ENCODE measurements around the gene MPG. TPM values are rescaled to one million over a fixed set of nuclear protein-coding genes. Genes with fewer than 3 reads are reported as not detected.

MPG gene
- total and polyA plus RNA-seq, 2 of the 8 experiments (the other 6 are each of a cell fraction or from before 2014, with no cell fraction given), result 37.6 to 83.7 TPM

GRCh38 chr16:65745-66144 is 12.3 kb upstream of the MPG start:
- Histone ChIP-seq H3K79me2 (ENCODE audit: control insufficient read depth in 1 of 2, insufficient read depth in 2 of 2, low read length in 2 of 2) (peaks cover 0 to 10% of the 10 kb centered on the region in 2 experiments; a peak in 1 of 4 replicates), H2AK5ac (ENCODE audit: low read depth, low read length) (no peak overlapping the region), H3K9ac (replicated peaks in 1 of 4; ENCODE audit: extremely low read depth in 1 of 4, low read depth in 3 of 4, low read length in 3 of 4) (0 out of 7 replicates have a peak overlapping the region, but pooled peaks of 1 of the 4 experiments have one; percentile 11), H2BK20ac (ENCODE audit: low read length) (no peak overlapping the region), H3K23ac (ENCODE audit: insufficient read length) (no peak overlapping the region), H3K4me2 (ENCODE audit: insufficient read depth in 1 of 2, low read depth in 2 of 2, low read length in 2 of 2) (no peak overlapping the region), H2AFZ (ENCODE audit: low read length) (no peak overlapping the region), H3K36me3 (ENCODE audit: control insufficient read depth in 2 of 4, insufficient read depth in 4 of 4, low read length in 3 of 4) (peaks cover 2 to 22% (median 6%) of the 10 kb centered on the region in 4 experiments; a peak in 5 of 8 replicates), H3K27ac (ENCODE audit: low read depth, low read length) (no peak overlapping the region), H3K18ac (ENCODE audit: extremely low read depth, low read length) (no peak overlapping the region), H3K9me3 (ENCODE audit: insufficient read depth in 2 of 2, low read depth in 1 of 2, low read length in 1 of 2) (no peaks in the 10 kb centered on the region), H4K20me1 (replicated peaks in 1 of 2; ENCODE audit: control insufficient read depth in 1 of 2, insufficient read depth in 2 of 2, low read length in 2 of 2) (peaks cover 13 to 28% of the 10 kb centered on the region in 2 experiments), H3K23me2 (ENCODE audit: low read depth, low read length) (no peaks in the 10 kb centered on the region; the same call in 1 of the 2 replicates), H3K27me3 (replicated peaks in 1 of 4; ENCODE audit: control insufficient read depth in 3 of 4, extremely low read depth in 1 of 4, insufficient read depth in 3 of 4, low read length in 3 of 4) (no peaks in the 10 kb centered on the region), H2BK15ac (ENCODE audit: low read length) (no peak overlapping the region), H2BK120ac (replicated peaks; ENCODE audit: low read depth, low read length) (no peak overlapping the region), H3K4ac (replicated peaks; ENCODE audit: insufficient read length, low read depth, low read length) (no peak overlapping the region), H3K14ac (ENCODE audit: insufficient read length) (no peak overlapping the region), H2BK5ac (ENCODE audit: low read depth, low read length) (no peak overlapping the region), H3K4me3 (ENCODE audit: extremely low read depth in 1 of 4, insufficient read depth in 2 of 4, low read depth in 3 of 4, low read length in 4 of 4) (no peak overlapping the region), H4K91ac (replicated peaks; ENCODE audit: insufficient read length, low read length) (no peak overlapping the region), H4K5ac (ENCODE audit: insufficient read length, low read depth, low read length) (no peak overlapping the region), H2BK12ac (ENCODE audit: low read depth, low read length) (no peak overlapping the region), H3K4me1 (replicated peaks in 1 of 4; ENCODE audit: control insufficient read depth in 3 of 4, insufficient read depth in 4 of 4, low read length in 3 of 4) (peaks cover 0 to 15% (median 4%) of the 10 kb centered on the region in 4 experiments; a peak in 6 of 7 replicates), H3K56ac (replicated peaks; ENCODE audit: insufficient read length, low read depth, low read length) (no peak overlapping the region), H4K8ac (ENCODE audit: extremely low read depth, insufficient read depth, low read length) (no peak overlapping the region; the same call in none of the 2 replicates), H3K79me1 (ENCODE audit: low read depth, low read length) (peaks cover 3% of the 10 kb centered on the region; the same call in 1 of the 2 replicates)
- peak in 1 of 2 experiments; percentile 98 for DNase-seq (ENCODE audit: low read depth in 1 of 2, low spot score in 2 of 2)
- 37% methylated on average over 17 of the region's 17 CpGs; no CpG with 5 or more reads in 1 of the 2 experiments for WGBS, 2 experiments (ENCODE audit: extremely low coverage in 1 of 2, insufficient coverage in 1 of 2, insufficient read length in 1 of 2, insufficient replicate concordance in 2 of 2, low coverage in 1 of 2, low lambda C conversion rate in 2 of 2, missing lambda C conversion rate in 1 of 2)
- FAIRE-seq, result no peak
- ChIA-PET POLR2A (ENCODE audit: partially characterized antibody) (interaction anchor here (1.0 to 16.6 kb wide), 8 partner anchors 9 to 116 kb away, joined by 3 to 153 read pairs (median 4); partner anchors contain the start of genes POLR3K and SNRNP25), CTCF (ENCODE audit: partially characterized antibody) (interaction anchor here (0.6 to 21.2 kb wide), 29 partner anchors 8 to 296 kb away, joined by 3 to 856 read pairs (median 4); partner anchors contain the start of genes FAM234A, HBQ1, LUC7L and MPG)
- TF ChIP-seq KDM1A (IDR thresholded peaks at IDR 0.05; ENCODE audit: borderline replicate concordance, low read length), result no peak
- TF ChIP-seq HDAC2 (IDR thresholded peaks at IDR 0.05; ENCODE audit: borderline replicate concordance in 1 of 2, low read depth in 2 of 2, low read length in 2 of 2), result no peak
- 0 out of 4 replicates have a peak, but pooled peaks of 1 of the 2 experiments have one; percentile 35 for TF ChIP-seq SIN3A (conservative IDR thresholded peaks at IDR 0.05 in 1 of 2, IDR thresholded peaks at IDR 0.05 in 1 of 2; ENCODE audit: low read depth in 1 of 2, low read length in 2 of 2)
- peak; percentile 99 to 100 for TF ChIP-seq RAD21 (IDR thresholded peaks at IDR 0.05 in 1 of 2, conservative IDR thresholded peaks at IDR 0.05 in 1 of 2; ENCODE audit: low read depth in 2 of 2, low read length in 2 of 2)
- peak; percentile 51; the same call in 1 of the 2 replicates for TF ChIP-seq CREB1 (IDR thresholded peaks at IDR 0.05)
- peak; percentile 77; the same call in 1 of the 2 replicates for TF ChIP-seq GABPA (IDR thresholded peaks at IDR 0.05; ENCODE audit: borderline replicate concordance, insufficient read depth, low read length)
- no peak for TF ChIP-seq NRF1 (IDR thresholded peaks at IDR 0.05; ENCODE audit: low read depth, low read length)
- TF ChIP-seq TEAD4 (IDR thresholded peaks at IDR 0.05; ENCODE audit: low read depth, low read length), result no peak
- no peak for TF ChIP-seq CEBPB (IDR thresholded peaks at IDR 0.05; ENCODE audit: low read depth, low read length)
- no peak for TF ChIP-seq POLR2AphosphoS5 (IDR thresholded peaks at IDR 0.05; ENCODE audit: low read depth, low read length)

Data from H1 (cell line).